IMR-90 (cell line): ENCODE measurements around the gene SLC2A1. TPM values are rescaled to one million over a fixed set of nuclear protein-coding genes. Genes with fewer than 3 reads are reported as not detected.
"Not testable (repeated sequence)": the region's sequence is repeated elsewhere in the genome, so short reads cannot be mapped to it uniquely, and the experiment has no call there.

Source experiments
- ATAC-seq: fragments of 200-7000 bp; cut with Tn5 transposase; 2 replicates; pipeline ENCODE4 v1.9.1; 2020; ENCODE audit warnings: low read depth, mild to moderate bottlenecking, moderate library complexity
- BruUV-seq: library from RNA; stranded (reverse); fragments of 400-500 nt; replicated peaks from 2 replicates; lab custom pipeline; 2021; lab: Mats Ljungman, UMichigan
- CTCF ChIA-PET: fragments of 300-600 bp; formaldehyde crosslinking; extraction: SDS; loops from one replicate; lab custom pipeline; 2021; ENCODE audit warnings: antibody characterized with exemption; lab: Yijun Ruan, JAX
- POLR2A ChIA-PET: fragments of 300-600 bp; sonication (Branson Sonifier 250); formaldehyde crosslinking; loops from one replicate; lab custom pipeline; 2022; ENCODE audit warnings: antibody characterized with exemption; ENCODE audit not compliant: unreplicated experiment; lab: Charles Lee
- DNase-seq: peaks from one replicate; pipeline ENCODE4 v3.0.0; 2013
- H2AFZ ChIP-seq: replicated peaks from 2 replicates; pipeline ENCODE3; 2013; ENCODE audit warnings: low read length, mild to moderate bottlenecking; ENCODE audit not compliant: poor library complexity
- H2AK5ac ChIP-seq: 2 replicates; pipeline ENCODE4 v1.6.1; 2013; ENCODE audit warnings: low read depth, low read length, inconsistent platforms
- H2AK9ac ChIP-seq: replicated peaks from 2 replicates; pipeline ENCODE3; 2013; ENCODE audit warnings: mild to moderate bottlenecking, low read depth, low read length, moderate library complexity; ENCODE audit not compliant: poor library complexity
- H2BK120ac ChIP-seq: 2 replicates; pipeline ENCODE4 v1.6.1; 2013; ENCODE audit warnings: low read depth, low read length, inconsistent platforms
- H2BK15ac ChIP-seq: 3 replicates; pipeline ENCODE4 v1.6.1; 2013; ENCODE audit warnings: low read depth, low read length, inconsistent platforms
- H2BK20ac ChIP-seq: 2 replicates; pipeline ENCODE4 v1.6.1; 2013; ENCODE audit warnings: low read depth, mild to moderate bottlenecking, inconsistent platforms, low read length, moderate library complexity
- H2BK5ac ChIP-seq: 2 replicates; pipeline ENCODE4 v1.6.1; 2013; ENCODE audit warnings: mild to moderate bottlenecking, low read depth, low read length, inconsistent platforms; ENCODE audit not compliant: poor library complexity, severe bottlenecking
- H3K14ac ChIP-seq: replicated peaks from 2 replicates; pipeline ENCODE4 v1.6.1; 2013; ENCODE audit warnings: low read depth, low read length, inconsistent platforms
- H3K18ac ChIP-seq: 2 replicates; pipeline ENCODE4 v1.6.1; 2013; ENCODE audit warnings: low read depth, low read length, control low read depth
- H3K23ac ChIP-seq: 2 replicates; pipeline ENCODE4 v1.6.1; 2013; ENCODE audit warnings: low read depth, low read length, inconsistent platforms
- H3K27ac ChIP-seq: 2 replicates; pipeline ENCODE4 v1.5.1; 2013; ENCODE audit warnings: mild to moderate bottlenecking, control low read depth, low read length; ENCODE audit not compliant: insufficient read depth
- H3K27me3 ChIP-seq: 2 replicates; pipeline ENCODE4 v1.6.1; 2013; ENCODE audit warnings: low read length; ENCODE audit not compliant: control insufficient read depth, insufficient read depth
- H3K36me3 ChIP-seq: 2 replicates; pipeline ENCODE4 v1.6.1; 2013; ENCODE audit warnings: low read length, mixed read lengths; ENCODE audit not compliant: control insufficient read depth, insufficient read depth
- H3K4ac ChIP-seq: 2 replicates; pipeline ENCODE4 v1.6.1; 2013; ENCODE audit warnings: low read depth, low read length, inconsistent platforms
- H3K4me1 ChIP-seq: 2 replicates; pipeline ENCODE4 v1.6.1; 2013; ENCODE audit warnings: low read length, mixed read lengths; ENCODE audit not compliant: control insufficient read depth, insufficient read depth
- H3K4me2 ChIP-seq: 2 replicates; pipeline ENCODE4 v1.6.1; 2013; ENCODE audit warnings: low read depth, mild to moderate bottlenecking, control low read depth, low read length, moderate library complexity
- H3K4me3 ChIP-seq: 2 replicates; pipeline ENCODE4 v1.5.1; 2013; ENCODE audit warnings: low read depth, mild to moderate bottlenecking, control low read depth, low read length, moderate library complexity; ENCODE audit not compliant: insufficient read depth
- H3K56ac ChIP-seq: 2 replicates; pipeline ENCODE4 v1.6.1; 2013; ENCODE audit warnings: low read length, inconsistent platforms; ENCODE audit not compliant: insufficient read depth; ENCODE audit errors: extremely low read depth
- H3K79me1 ChIP-seq, 2 experiments: 2 replicates each; pipeline ENCODE4 v1.6.1; 2013; ENCODE audit warnings: low read length in 2 of 2, inconsistent platforms in 1 of 2, low read depth in 1 of 2
- H3K9ac ChIP-seq: 2 replicates; pipeline ENCODE4 v1.6.1; 2013; ENCODE audit warnings: low read depth, low read length, control low read depth
- H3K9me1 ChIP-seq: 2 replicates; pipeline ENCODE4 v1.6.1; 2013; ENCODE audit warnings: low read length, inconsistent platforms; ENCODE audit not compliant: insufficient read depth
- H3K9me3 ChIP-seq: 2 replicates; pipeline ENCODE4 v1.6.1; 2013; ENCODE audit warnings: low read length; ENCODE audit not compliant: control insufficient read depth, insufficient read depth
- H4K20me1 ChIP-seq: 2 replicates; pipeline ENCODE4 v1.6.1; 2013; ENCODE audit warnings: low read length, inconsistent platforms; ENCODE audit not compliant: insufficient read depth
- H4K5ac ChIP-seq: 2 replicates; pipeline ENCODE4 v1.6.1; 2013; ENCODE audit warnings: mild to moderate bottlenecking, low read depth, low read length, control low read depth
- H4K8ac ChIP-seq, 2 experiments: 2 replicates each; pipeline ENCODE4 v1.6.1; 2013; ENCODE audit warnings: low read depth in 2 of 2, low read length in 2 of 2, control low read depth in 1 of 2, inconsistent platforms in 1 of 2
- H4K91ac ChIP-seq: 2 replicates; pipeline ENCODE4 v1.6.1; 2013; ENCODE audit warnings: low read depth, low read length, inconsistent platforms; ENCODE audit not compliant: insufficient read depth
- WGBS, 2 experiments: methylation state at CpG; one replicate each; pipeline versions ENCODE4 v1.1.5 to v1.1.7; 2013; ENCODE audit warnings: missing lambda C conversion rate in 2 of 2; ENCODE audit not compliant: insufficient read length in 1 of 2; ENCODE audit errors: extremely low coverage in 2 of 2; 5-methylcytosine and 5-hydroxymethylcytosine counted together
- dilution Hi-C: fragments of 300-500 bp; cut with HindIII; formaldehyde crosslinking; loops from one replicate; pipeline ENCODE4 v1.14.3; 2018; ENCODE audit warnings: low sequenced_read_pairs; ENCODE audit not compliant: unreplicated experiment
- in situ Hi-C: fragments of 300-500 bp; cut with MboI; formaldehyde crosslinking; loops from 3 replicates; pipeline ENCODE4 v1.14.3; 2019; ENCODE audit warnings: low sequenced_read_pairs, inconsistent platforms, mixed read lengths
- intact Hi-C: fragments of 100-400 bp; cut with micrococcal nuclease; formaldehyde crosslinking; loops from 2 replicates; pipeline ENCODE4 v1.10.0; 2022
- polyA plus RNA-seq, 3 experiments: library from polyadenylated mRNA; depleted of rRNA; stranded (reverse); fragments of >200 nt; gene quantifications; 2 replicates each; pipeline ENCODE4 v1.2.3, GENCODE V29; 2012; ENCODE audit warnings: low replicate concordance in 1 of 3
- total RNA-seq: library from RNA; depleted of rRNA; stranded (reverse); fragments of >200 nt; gene quantifications from 2 replicates; pipeline ENCODE4 v1.2.3, GENCODE V29; 2012

Gene SLC2A1
- total and polyA plus RNA-seq, 2 of the 4 experiments (the other 2 are of a cell fraction): 200 to 395 TPM

DNA sequence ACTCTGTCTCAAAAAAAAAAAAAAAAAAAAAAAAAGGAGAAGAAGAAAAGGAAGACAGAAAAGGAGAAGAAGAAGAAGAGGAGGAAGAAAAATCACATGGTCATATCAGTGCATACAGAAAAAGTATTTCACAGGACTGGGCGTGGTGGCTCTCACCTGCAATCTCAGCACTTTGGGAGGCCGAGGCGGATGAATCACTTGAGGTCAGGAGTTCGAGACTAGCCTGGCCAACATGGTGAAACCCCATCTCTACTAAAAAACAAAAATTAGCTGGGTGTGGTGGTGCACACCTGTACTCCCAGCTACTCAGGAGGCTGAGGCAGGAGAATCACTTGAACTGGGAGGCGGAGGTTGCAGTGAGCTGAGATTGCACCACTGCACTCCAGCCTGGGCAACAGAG, 39.0 kb downstream of the SLC2A1 start:
- H3K4ac ChIP-seq, dilution Hi-C loops, H3K27ac ChIP-seq, H3K27me3 ChIP-seq, H2AK9ac ChIP-seq, H3K9ac ChIP-seq, H3K4me3 ChIP-seq, H2BK20ac ChIP-seq, H4K8ac ChIP-seq, H2BK5ac ChIP-seq, ATAC-seq, H3K18ac ChIP-seq, H3K36me3 ChIP-seq, H2BK15ac ChIP-seq, BruUV-seq, H3K23ac ChIP-seq, H4K5ac ChIP-seq, H2AK5ac ChIP-seq, H3K56ac ChIP-seq, H3K9me3 ChIP-seq, H3K14ac ChIP-seq, DNase-seq, H3K4me1 ChIP-seq, H3K9me1 ChIP-seq, H3K79me1 ChIP-seq, H2AFZ ChIP-seq, H4K20me1 ChIP-seq, H4K91ac ChIP-seq, H3K4me2 ChIP-seq, H2BK120ac ChIP-seq: not testable (repeated sequence)
- intact Hi-C loops (loop anchor here (10.0 kb wide), 1 partner anchor 305 kb away; no protein-coding TSS in a partner anchor), in situ Hi-C loops (loop anchor here (5.0 to 25.0 kb wide), 3 partner anchors 135 to 493 kb away; partner anchors contain the start of gene TMEM269)
- WGBS, 2 experiments: no CpG with 5 or more reads among the region's 5 CpGs
- POLR2A ChIA-PET: interaction anchor here (0.7 kb wide), 1 partner anchor 34 kb away, joined by 4 read pairs; no protein-coding TSS in a partner anchor
- CTCF ChIA-PET: interaction anchor here (0.7 kb wide), 1 partner anchor 154 kb away, joined by 4 read pairs; no protein-coding TSS in a partner anchor
